ENCODE data around the gene CTIF.

Gene CTIF

DNA sequence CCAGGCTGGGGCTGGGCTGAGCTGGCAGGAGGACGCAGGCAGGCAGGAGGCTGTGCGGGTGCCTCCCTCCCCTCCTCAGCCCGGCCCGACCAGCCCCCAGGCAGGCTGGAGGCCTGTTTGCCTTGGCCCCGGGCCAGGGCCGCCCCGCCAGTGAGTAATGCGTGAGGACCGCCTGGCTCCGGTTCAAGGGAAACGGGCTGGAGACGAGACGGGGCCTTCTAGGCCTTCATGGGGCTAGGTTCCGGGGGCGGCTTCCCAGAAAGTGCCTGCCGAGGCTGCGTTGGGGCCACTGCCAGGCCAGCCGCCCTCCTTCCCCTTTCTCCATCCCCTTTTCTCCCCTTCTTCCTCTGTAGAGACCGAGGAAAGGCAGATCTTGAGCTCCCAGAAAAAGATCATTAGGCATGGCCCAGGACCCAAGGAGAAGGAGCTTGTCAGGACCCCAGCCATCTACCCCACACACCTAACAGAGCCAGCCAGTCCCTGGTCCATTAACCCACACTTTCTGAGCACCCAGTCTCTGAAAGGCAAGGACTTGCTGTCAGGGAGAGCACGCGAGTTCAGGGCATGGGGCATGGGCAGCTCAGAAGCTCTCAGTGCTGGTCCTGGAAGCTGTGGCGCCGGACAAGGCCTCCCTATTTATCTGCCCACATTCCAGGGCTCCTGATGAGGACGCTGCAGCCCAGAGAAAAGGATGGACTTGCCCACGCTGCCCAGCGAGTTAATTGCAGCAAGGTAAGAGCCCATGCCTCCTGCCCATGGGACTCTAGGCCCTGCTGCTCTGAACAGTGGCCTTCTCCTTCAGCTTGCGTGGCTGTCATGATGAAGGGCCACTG lies 363.4 kb downstream of the CTIF start:
- in situ Hi-C loops (cut with HindIII; ENCODE audit: low sequenced_read_pairs), result no loop called here

DNA sequence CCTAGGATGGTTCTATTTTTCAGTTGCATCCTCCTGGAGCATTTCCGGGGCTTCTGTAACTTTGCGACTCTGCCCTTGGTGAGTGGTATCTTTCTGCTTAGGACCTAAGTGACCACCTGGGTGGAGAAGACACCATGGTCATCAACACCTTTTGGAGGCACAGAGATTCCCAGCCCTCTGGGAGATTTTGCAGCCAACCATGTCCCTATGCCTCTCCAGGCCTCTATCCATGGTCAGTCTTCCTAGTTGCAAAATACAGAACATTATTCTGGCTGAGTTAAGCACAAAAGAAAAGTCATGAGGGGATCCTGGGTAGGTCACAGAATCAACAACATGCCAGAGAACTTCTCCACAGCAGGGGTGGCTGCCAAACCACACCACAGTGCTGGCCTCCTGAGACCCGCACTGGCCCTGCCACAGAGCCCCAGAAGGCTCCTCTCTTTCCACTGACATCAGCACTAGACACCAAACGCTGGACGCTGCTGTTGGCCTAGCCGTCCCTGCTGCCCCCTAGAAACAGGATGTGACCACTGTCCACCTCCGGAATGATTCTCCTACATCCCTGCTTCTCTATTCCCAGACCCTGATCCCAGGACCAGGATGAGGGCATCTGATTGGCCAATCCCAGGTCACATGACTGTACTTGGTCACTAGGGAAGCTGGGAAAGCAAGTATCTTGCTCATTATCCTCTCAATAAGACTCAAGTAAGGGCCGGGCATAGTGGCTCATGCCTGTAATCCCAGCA lies 364.2 kb downstream of the CTIF start:
- in situ Hi-C loops (cut with HindIII; ENCODE audit: low sequenced_read_pairs), result no loop called here

GRCh38 chr18:48904091-48904490 lies 365.3 kb downstream of the CTIF start:
- in situ Hi-C loops (cut with HindIII; ENCODE audit: low sequenced_read_pairs), result no loop called here

DNA sequence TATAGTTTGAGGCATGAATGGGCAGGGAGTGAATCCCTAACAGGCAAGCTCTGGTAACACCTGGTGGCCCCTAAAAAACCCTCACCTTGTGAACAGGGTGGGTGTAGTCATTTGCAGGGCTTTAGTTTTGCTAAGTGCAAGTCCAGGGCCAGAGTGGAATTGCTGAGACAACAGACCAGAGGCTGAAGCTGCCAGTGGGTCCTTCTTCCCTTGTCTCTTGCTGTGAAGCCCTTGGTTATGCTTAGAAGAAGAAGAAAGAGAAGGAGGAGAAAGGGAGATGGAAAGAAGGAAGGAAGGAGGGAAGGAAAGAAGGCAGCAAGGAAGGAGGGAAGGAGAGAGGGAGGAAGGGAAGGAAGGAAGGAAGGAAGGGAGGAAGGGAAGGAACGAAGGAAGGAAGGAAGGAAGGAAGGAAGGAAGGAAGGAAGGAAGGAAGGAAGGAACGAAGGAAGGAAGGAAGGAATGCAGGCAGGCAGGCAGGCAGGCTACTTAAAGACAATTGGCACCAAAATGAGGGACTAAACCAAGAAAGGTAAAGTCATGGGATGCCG lies 366.1 kb downstream of the CTIF start:
- in situ Hi-C loops (cut with HindIII; ENCODE audit: low sequenced_read_pairs), result no loop called here

- in situ Hi-C loops (cut with HindIII; ENCODE audit: low sequenced_read_pairs), result no loop called here
These were observed 366.7 kb downstream of the CTIF start for GRCh38 chr18:48905513-48905912.

- in situ Hi-C loops (cut with HindIII; ENCODE audit: low sequenced_read_pairs), result no loop called here
These were observed 370.1 kb downstream of the CTIF start for GRCh38 chr18:48908916-48909315.

GRCh38 chr18:48909721-48910120 lies 370.9 kb downstream of the CTIF start:
- in situ Hi-C loops (cut with HindIII; ENCODE audit: low sequenced_read_pairs), result no loop called here

- in situ Hi-C loops (cut with HindIII; ENCODE audit: low sequenced_read_pairs), result no loop called here
These were observed 372.2 kb downstream of the CTIF start for GRCh38 chr18:48910972-48911545.

All from DLD1 (cell line).